Heart left ventricle (tissue), 16 donors: ENCODE measurements around the gene CFAP77. TPM values are rescaled to one million over a fixed set of nuclear protein-coding genes. Genes with fewer than 3 reads are reported as not detected.
A peak's percentile ranks its signal among the peaks of the same experiment; 100 is the strongest.

ENCODE experiments used
- ATAC-seq, 4 donors: fragments of 200-7000 bp; cut with Tn5 transposase; one replicate each; pipeline ENCODE4 v1.9.1; 2020 to 2022; ENCODE audit warnings: moderate library complexity in 4 of 4, mild to moderate bottlenecking in 3 of 4, moderate number of reproducible peaks in 1 of 4
- DNase-seq, 5 donors: peaks; one replicate each; pipeline ENCODE4 v3.0.0-alpha.2; 2020
- H3K27ac ChIP-seq, 12 donors: fragments of 200-600 bp; sonication (generic) in 4 of 12; one replicate each; pipeline versions ENCODE4 v1.5.0 to v1.8.0; 2016 to 2022; ENCODE audit warnings: mild to moderate bottlenecking in 2 of 12
- H3K27me3 ChIP-seq, 9 donors: fragments of 200-600 bp; sonication (generic) in 2 of 9; one replicate each; pipeline versions ENCODE4 v1.5.1 to v1.8.0; 2016 to 2022; ENCODE audit warnings: mild to moderate bottlenecking in 3 of 9
- H3K36me3 ChIP-seq, 9 donors: fragments of 200-600 bp; sonication (generic) in 2 of 9; one replicate each; pipeline versions ENCODE4 v1.5.0 to v1.8.0; 2018 to 2022; ENCODE audit warnings: mild to moderate bottlenecking in 2 of 9
- H3K4me1 ChIP-seq, 12 donors: fragments of 200-600 bp; sonication (generic) in 4 of 12; one replicate each; pipeline versions ENCODE4 v1.5.0 to v1.8.0; 2016 to 2022; ENCODE audit warnings: mild to moderate bottlenecking in 3 of 12
- H3K4me3 ChIP-seq, 12 donors: fragments of 200-600 bp; sonication (generic) in 4 of 12; one replicate each; pipeline versions ENCODE4 v1.5.0 to v1.8.0; 2017 to 2022; ENCODE audit warnings: mild to moderate bottlenecking in 9 of 12, moderate library complexity in 4 of 12
- H3K9me3 ChIP-seq, 12 donors: fragments of 200-600 bp; sonication (generic) in 4 of 12; one replicate each; pipeline versions ENCODE4 v1.5.0 to v1.8.0; 2016 to 2022; ENCODE audit warnings: mild to moderate bottlenecking in 1 of 12
- CTCF ChIP-seq, 12 donors: fragments of 200-600 bp; sonication (generic) in 4 of 12; IDR thresholded peaks; one replicate each; pipeline versions ENCODE4 v1.5.0 to v1.8.0; 2018 to 2022; ENCODE audit warnings: antibody characterized with exemption in 12 of 12, mild to moderate bottlenecking in 5 of 12
- POLR2A ChIP-seq, 2 donors: fragments of 450-650 bp; IDR thresholded peaks; one replicate each; pipeline ENCODE4 v1.6.1; 2017; ENCODE audit warnings: antibody characterized with exemption in 2 of 2, mild to moderate bottlenecking in 2 of 2, moderate library complexity in 2 of 2
- WGBS, 4 donors: extraction: QIAGEN DNeasy Blood & Tissue Kit in 2 of 4; methylation state at CpG; one replicate each; pipeline versions ENCODE4 v1.1.5 to v1.1.7; 2013 to 2018; 5-methylcytosine and 5-hydroxymethylcytosine counted together
- intact Hi-C, 10 donors: fragments of 100-400 bp; cut with DNase I; formaldehyde crosslinking; loops; one replicate each; pipeline versions ENCODE4 v1.11.1 to v1.14.2; 2022
- polyA plus RNA-seq, 2 donors: library from polyadenylated mRNA; stranded (reverse); fragments of 200-250 nt; gene quantifications; one replicate each; pipeline ENCODE4 v1.2.3, GENCODE V29; 2013
- total RNA-seq, 9 donors: library from RNA; depleted of rRNA in 2 of 9; stranded (reverse); fragments of >200 nt in 2 of 9; fragmentation: NEBNext Ultra II Directional in 3 of 9; extraction: Animal tissue kit (Norgen Biotek cat#: 25700) in 3 of 9; gene quantifications; one replicate each; pipeline versions ENCODE4 v1.1.0 to v1.2.4, GENCODE V29; 2016 to 2023
- donor health status: ischemic (EF 13 %, LVEDD 7.1; RV severe dilation, severe dysfunction).
- donor health status: healthy with polysubstance abuse.
- donor health status: DM: no; HTN: yes; CAD: no.
- donor health status: DM: no; HTN: no; CAD: no.
- donor health status: ischemic (EF 25% LVEDD 6.9; RV normal size, moderate dysfunction).
- donor health status: ischemic (EF 25% LVEDD 5.7; RV mildly dilated, moderate dysfunction).
- donor health status: healthy.
- donor health status: DM: yes; HTN: yes; CAD: no.
- donor health status: ischemic (EF 35%, LVEDD 5.7; RV mildly dilated, moderate dysfunction).
- donor health status: nonischemic (EF 11% LVEDD 7.7; RV severe dilation, severe dysfunction).
- donor health status: DM: yes; HTN: yes; CAD: no.
- donor health status: PGD.
- donor health status: ischemic (EF 29% LVEDD 5.4; RV normal size, mild dysfunction).
- donor health status: nonischemic (EF 23%, LVEDD 6.1; RV moderate dilation, normal function).

The CFAP77 gene
- total and polyA plus RNA-seq, 11 donors = 1.3 to 6.8 (median 2.2) TPM

GRCh38 chr9:132552041-132552440 is 142.0 kb downstream of the CFAP77 start:
- TF ChIP-seq POLR2A (IDR thresholded peaks at IDR 0.05) (no peak), CTCF (IDR thresholded peaks at IDR 0.05) (no peak)
- WGBS, 4 donors = 93 to 95% (median 94%) methylated on average over 12 of the region's 12 CpGs

GRCh38 chr9:132554755-132555154 is 144.7 kb downstream of the CFAP77 start:
- TF ChIP-seq CTCF (IDR thresholded peaks at IDR 0.05) (no peak), POLR2A (IDR thresholded peaks at IDR 0.05) (no peak)
- intact Hi-C loops = no loop called here
- H3K27me3 ChIP-seq = peaks cover 0 to 6% (median 0%) of the 10 kb centered on the region in 9 donors

More at GRCh38 chr9:132552041-132552440, 142.0 kb downstream of the CFAP77 start:
- no peak for DNase-seq
- no peaks in the 10 kb centered on the region for H3K4me1 ChIP-seq
- no peaks in the 10 kb centered on the region for H3K36me3 ChIP-seq
- ATAC-seq = no peak
- peaks cover 0 to 6% (median 0%) of the 10 kb centered on the region in 9 donors for H3K27me3 ChIP-seq
- H3K4me3 ChIP-seq = no peak overlapping the region
- intact Hi-C loops = no loop called here
- no peaks in the 10 kb centered on the region for H3K9me3 ChIP-seq
- H3K27ac ChIP-seq = no peak overlapping the region

GRCh38 chr9:132555528-132555927 is 145.5 kb downstream of the CFAP77 start:
- H3K27me3 ChIP-seq = peaks cover 0 to 7% (median 0%) of the 10 kb centered on the region in 9 donors

More at GRCh38 chr9:132554755-132555154, 144.7 kb downstream of the CFAP77 start:
- Histone ChIP-seq H3K36me3 (no peaks in the 10 kb centered on the region), H3K4me3 (no peak overlapping the region), H3K9me3 (peaks cover 0 to 3% (median 0%) of the 10 kb centered on the region in 12 donors), H3K4me1 (no peaks in the 10 kb centered on the region), H3K27ac (no peak overlapping the region)
- DNase-seq = no peak
- no peak for ATAC-seq
- WGBS, 4 donors = 86 to 95% (median 87%) methylated on average over 2 of the region's 2 CpGs

GRCh38 chr9:132556235-132556634 is 146.2 kb downstream of the CFAP77 start:
- H3K27me3 ChIP-seq = peaks cover 0 to 7% (median 0%) of the 10 kb centered on the region in 9 donors

More at GRCh38 chr9:132555528-132555927, 145.5 kb downstream of the CFAP77 start:
- Histone ChIP-seq H3K4me1 (peaks cover 0 to 4% (median 0%) of the 10 kb centered on the region in 12 donors), H3K4me3 (no peak overlapping the region), H3K27ac (no peak overlapping the region), H3K36me3 (no peaks in the 10 kb centered on the region), H3K9me3 (peaks cover 0 to 3% (median 0%) of the 10 kb centered on the region in 12 donors)
- WGBS, 4 donors = 73 to 83% (median 78%) methylated on average over 8 of the region's 8 CpGs
- no peak for TF ChIP-seq CTCF (IDR thresholded peaks at IDR 0.05)
- ATAC-seq (no peak), DNase-seq (no peak)
- intact Hi-C loops = no loop called here

More at GRCh38 chr9:132556235-132556634, 146.2 kb downstream of the CFAP77 start:
- intact Hi-C loops = no loop called here
- H3K27ac ChIP-seq = no peak overlapping the region
- no peak for TF ChIP-seq POLR2A (IDR thresholded peaks at IDR 0.05)
- TF ChIP-seq CTCF (IDR thresholded peaks at IDR 0.05) = no peak
- H3K4me1 ChIP-seq = peaks cover 0 to 11% (median 0%) of the 10 kb centered on the region in 12 donors
- no peak overlapping the region for H3K4me3 ChIP-seq
- no peaks in the 10 kb centered on the region for H3K36me3 ChIP-seq
- ATAC-seq = no peak
- DNase-seq = peak in 1 of 5 donors; percentile 9
- H3K9me3 ChIP-seq = peaks cover 0 to 3% (median 0%) of the 10 kb centered on the region in 12 donors
- 67 to 82% (median 71%) methylated on average over 6 of the region's 6 CpGs for WGBS, 4 donors
